HEK293 (cell line): ENCODE data around the gene KIDINS220.

ENCODE experiments used
- CTCF ChIA-PET: fragments of 350-600 bp; formaldehyde crosslinking; extraction: SDS; loops from one replicate; lab custom pipeline; 2021; ENCODE audit warnings: antibody characterized with exemption; lab: Yijun Ruan, JAX
- POLR2A ChIA-PET: fragments of 300-600 bp; formaldehyde crosslinking; extraction: SDS; loops from one replicate; lab custom pipeline; 2020; ENCODE audit warnings: antibody characterized with exemption, inconsistent platforms; lab: Yijun Ruan, JAX
- H3K27ac ChIP-seq: fragments of 200-500 bp; sonication (Bioruptor generic); 2 replicates; pipeline ENCODE4 v1.5.1; 2014; ENCODE audit warnings: low read depth, low read length, control low read depth, inconsistent platforms; ENCODE audit errors: extremely low read depth
- H3K36me3 ChIP-seq, 2 experiments: fragments of 200-500 bp in 1 of 2; sonication (Bioruptor generic) in 1 of 2; 1 replicate in 1 of 2; 2 replicates in 1 of 2; pipeline ENCODE4 v1.5.1; 2014 to 2017; ENCODE audit warnings: inconsistent platforms in 2 of 2, low read length in 2 of 2; ENCODE audit not compliant: control insufficient read depth in 2 of 2, insufficient read depth in 1 of 2
- H3K4me1 ChIP-seq: fragments of 200-500 bp; sonication (Bioruptor generic); 2 replicates; pipeline ENCODE4 v1.5.1; 2014; ENCODE audit warnings: mild to moderate bottlenecking, low read length, inconsistent platforms; ENCODE audit not compliant: control insufficient read depth, insufficient read depth
- H3K4me3 ChIP-seq: 2 replicates; pipeline ENCODE4 v1.5.1; 2011; ENCODE audit warnings: low read depth, mild to moderate bottlenecking, control low read depth, low read length, moderate library complexity
- H3K9me3 ChIP-seq: fragments of 200-500 bp; sonication (Bioruptor generic); 2 replicates; pipeline ENCODE4 v1.5.1; 2014; ENCODE audit warnings: low read depth, low read length, inconsistent platforms; ENCODE audit not compliant: control insufficient read depth, insufficient read depth
- BCL11A ChIP-seq: fragments of 450-650 bp; formaldehyde crosslinking; IDR thresholded peaks from 2 replicates; pipeline ENCODE4 v1.5.1; 2016; ENCODE audit warnings: low read depth, missing biosample characterization, missing genetic modification characterization
- HOXA7 ChIP-seq: sonication (generic); formaldehyde crosslinking; IDR thresholded peaks from 2 replicates; pipeline ENCODE4 v1.8.1; 2022; ENCODE audit warnings: missing genetic modification reagents, borderline replicate concordance
- KLF16 ChIP-seq: fragments of 450-650 bp; formaldehyde crosslinking; IDR thresholded peaks from 2 replicates; pipeline ENCODE4 v1.5.1; 2017; ENCODE audit warnings: missing biosample characterization, missing genetic modification characterization
- PATZ1 ChIP-seq: fragments of 450-650 bp; formaldehyde crosslinking; IDR thresholded peaks from 2 replicates; pipeline ENCODE4 v1.5.1; 2016; ENCODE audit warnings: missing biosample characterization, missing genetic modification characterization
- RBAK ChIP-seq: fragments of 450-650 bp; formaldehyde crosslinking; IDR thresholded peaks from 2 replicates; pipeline ENCODE4 v1.5.1; 2016; ENCODE audit warnings: missing biosample characterization, missing genetic modification characterization
- SALL2 ChIP-seq: fragments of 450-650 bp; formaldehyde crosslinking; IDR thresholded peaks from 2 replicates; pipeline ENCODE4 v1.5.0; 2017; ENCODE audit warnings: missing biosample characterization, mild to moderate bottlenecking, missing genetic modification characterization, borderline replicate concordance
- SP7 ChIP-seq: fragments of 450-650 bp; formaldehyde crosslinking; IDR thresholded peaks from 2 replicates; pipeline ENCODE4 v1.5.1; 2016; ENCODE audit warnings: missing biosample characterization, missing genetic modification characterization
- TSHZ1 ChIP-seq: fragments of 450-650 bp; formaldehyde crosslinking; IDR thresholded peaks from 2 replicates; pipeline ENCODE4 v1.5.1; 2016; ENCODE audit warnings: missing biosample characterization, missing genetic modification characterization, borderline replicate concordance
- ZFP37 ChIP-seq: fragments of 450-650 bp; formaldehyde crosslinking; IDR thresholded peaks from 2 replicates; pipeline ENCODE4 v1.5.1; 2016; ENCODE audit warnings: missing biosample characterization, missing genetic modification characterization
- ZNF148 ChIP-seq: fragments of 450-650 bp; formaldehyde crosslinking; IDR thresholded peaks from 2 replicates; pipeline ENCODE4 v1.5.0; 2017; ENCODE audit warnings: missing biosample characterization, missing genetic modification characterization, borderline replicate concordance
- ZNF169 ChIP-seq: fragments of 450-650 bp; formaldehyde crosslinking; IDR thresholded peaks from 2 replicates; pipeline ENCODE4 v1.5.1; 2016; ENCODE audit warnings: missing biosample characterization, missing genetic modification characterization
- ZNF239 ChIP-seq: fragments of 450-650 bp; formaldehyde crosslinking; IDR thresholded peaks from 2 replicates; pipeline ENCODE4 v1.5.1; 2016; ENCODE audit warnings: missing biosample characterization, missing genetic modification characterization
- ZNF280D ChIP-seq: fragments of 450-650 bp; formaldehyde crosslinking; IDR thresholded peaks from 2 replicates; pipeline ENCODE4 v1.5.1; 2016; ENCODE audit warnings: missing biosample characterization, missing genetic modification characterization
- ZNF324 ChIP-seq: fragments of 450-650 bp; formaldehyde crosslinking; IDR thresholded peaks from 2 replicates; pipeline ENCODE4 v1.5.1; 2016; ENCODE audit warnings: missing biosample characterization, missing genetic modification characterization
- ZNF335 ChIP-seq: fragments of 450-650 bp; formaldehyde crosslinking; conservative IDR thresholded peaks from 2 replicates; pipeline ENCODE4 v1.5.1; 2016; ENCODE audit warnings: missing biosample characterization, missing genetic modification characterization
- ZNF341 ChIP-seq: fragments of 450-650 bp; formaldehyde crosslinking; IDR thresholded peaks from 2 replicates; pipeline ENCODE4; 2016; ENCODE audit warnings: low read depth, missing biosample characterization, missing genetic modification characterization
- ZNF391 ChIP-seq: fragments of 450-650 bp; formaldehyde crosslinking; IDR thresholded peaks from 2 replicates; pipeline ENCODE4 v1.5.1; 2016; ENCODE audit warnings: low read depth, missing biosample characterization, missing genetic modification characterization, borderline replicate concordance
- ZNF394 ChIP-seq: fragments of 450-650 bp; formaldehyde crosslinking; IDR thresholded peaks from 2 replicates; pipeline ENCODE4 v1.5.1; 2016; ENCODE audit warnings: missing biosample characterization, missing genetic modification characterization, mild to moderate bottlenecking, moderate library complexity, borderline replicate concordance
- ZNF426 ChIP-seq: fragments of 450-650 bp; formaldehyde crosslinking; IDR thresholded peaks from 2 replicates; pipeline ENCODE4 v1.5.1; 2017; ENCODE audit warnings: missing biosample characterization, missing genetic modification characterization, mild to moderate bottlenecking, inconsistent platforms, moderate library complexity
- ZNF433 ChIP-seq: fragments of 450-650 bp; formaldehyde crosslinking; IDR thresholded peaks from 2 replicates; pipeline ENCODE4 v1.5.1; 2016; ENCODE audit warnings: missing biosample characterization, missing genetic modification characterization, low read depth
- ZNF658 ChIP-seq: fragments of 450-650 bp; formaldehyde crosslinking; IDR thresholded peaks from 2 replicates; pipeline ENCODE4; 2016; ENCODE audit warnings: missing biosample characterization, missing genetic modification characterization
- ZNF830 ChIP-seq: fragments of 450-650 bp; IDR thresholded peaks from 2 replicates; pipeline ENCODE4 v1.5.0; 2018; ENCODE audit warnings: missing biosample characterization, missing genetic modification characterization, low read depth, mild to moderate bottlenecking, moderate library complexity
- ZSCAN18 ChIP-seq: fragments of 450-650 bp; formaldehyde crosslinking; IDR thresholded peaks from 2 replicates; pipeline ENCODE4 v1.5.1; 2016; ENCODE audit warnings: missing biosample characterization, missing genetic modification characterization
- ZXDB ChIP-seq: fragments of 450-650 bp; formaldehyde crosslinking; IDR thresholded peaks from 2 replicates; pipeline ENCODE4 v1.5.1; 2016; ENCODE audit warnings: missing biosample characterization, missing genetic modification characterization

The KIDINS220 gene

GRCh38 chr2:8774371-8774770, 63.0 kb downstream of the KIDINS220 start:
- no peak overlapping the region for H3K27ac ChIP-seq
- H3K36me3 ChIP-seq = peaks cover 16 to 44% of the 10 kb centered on the region in 2 experiments
- no peak overlapping the region for H3K4me3 ChIP-seq
- TF ChIP-seq PATZ1 (tag by site-specific recombination) = no peak
- TF ChIP-seq ZFP37 (tag by site-specific recombination) = no peak
- TF ChIP-seq RBAK (tag by site-specific recombination) = no peak
- no peak for TF ChIP-seq KLF16 (tag by site-specific recombination)
- no peak for TF ChIP-seq ZNF391 (tag by site-specific recombination)
- no peak for TF ChIP-seq ZNF830 (tag by site-specific recombination)
- no peak for TF ChIP-seq ZXDB (tag by site-specific recombination)
- no peak for TF ChIP-seq HOXA7 (CRISPR knock-in tag)
- TF ChIP-seq ZNF341 = no peak
- TF ChIP-seq ZSCAN18 (tag by site-specific recombination) = no peak
- no peak for TF ChIP-seq ZNF324
- no peak for TF ChIP-seq ZNF658 (tag by site-specific recombination)
- TF ChIP-seq SALL2 (tag by site-specific recombination) = no peak
- no peak for TF ChIP-seq TSHZ1 (tag by site-specific recombination)
- ChIA-PET POLR2A (interaction anchor here (0.7 kb wide), 1 partner anchor 86 kb away, joined by 5 read pairs; no protein-coding TSS in a partner anchor), CTCF (no interaction called here)
- H3K9me3 ChIP-seq = no peaks in the 10 kb centered on the region
- H3K4me1 ChIP-seq = no peaks in the 10 kb centered on the region

- Histone ChIP-seq H3K27ac (no peak overlapping the region), H3K4me3 (no peak overlapping the region), H3K9me3 (no peaks in the 10 kb centered on the region), H3K36me3 (peaks cover 0 to 15% of the 10 kb centered on the region in 2 experiments; a peak in 2 of 3 replicates), H3K4me1 (no peaks in the 10 kb centered on the region)
- POLR2A ChIA-PET = no interaction called here
- CTCF ChIA-PET = no interaction called here
- TF ChIP-seq ZNF239 (no peak), ZNF394 (tag by site-specific recombination) (no peak), ZNF280D (tag by site-specific recombination) (no peak), ZNF335 (tag by site-specific recombination) (no peak), ZNF433 (tag by site-specific recombination) (no peak), SP7 (tag by site-specific recombination) (no peak), ZNF169 (tag by site-specific recombination) (no peak), ZNF658 (tag by site-specific recombination) (no peak), BCL11A (tag by site-specific recombination) (no peak), ZNF426 (tag by site-specific recombination) (no peak), ZNF148 (no peak)
Measured at GRCh38 chr2:8767324-8767723, 70.1 kb downstream of the KIDINS220 start.
